CD4-positive, alpha-beta T cell treated with Interleukin-17A for 4 hours (primary cell): Measurements from ENCODE around the gene CCDC27.

Experiments
- DNase-seq: peaks from one replicate; pipeline ENCODE4 v3.0.0-alpha.2; 2020; ENCODE audit warnings: mixed read lengths

The CCDC27 gene

DNA sequence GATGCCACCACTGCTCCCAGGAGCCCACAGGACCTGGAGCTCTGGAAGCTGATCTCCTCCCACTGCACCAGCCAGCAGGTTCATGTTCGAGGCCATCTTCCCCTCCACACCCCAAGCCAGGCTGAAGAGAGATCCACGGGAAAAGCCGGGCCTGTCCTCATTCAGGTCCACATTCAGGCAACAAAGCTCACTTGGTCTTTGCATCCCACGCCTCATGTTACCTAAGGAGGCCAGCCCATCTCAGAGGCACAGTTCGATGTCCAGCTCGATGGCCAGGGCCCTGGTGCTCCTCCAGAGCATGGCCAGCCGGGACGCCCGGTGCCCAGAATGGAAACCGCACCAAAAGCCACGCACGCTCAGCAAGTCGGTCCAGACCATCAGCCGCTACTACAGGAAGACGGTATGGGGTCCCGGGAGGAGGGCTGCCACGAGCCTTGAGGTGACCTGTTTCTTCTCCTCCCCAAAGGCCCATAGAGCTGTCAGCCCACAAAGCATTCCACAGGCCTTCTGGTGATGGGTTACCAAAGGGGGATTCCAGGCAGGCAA is at the start of gene CCDC27:
Gene CCDC27, plus strand, starts transcription at position 51 of the 546 bp plus-strand sequence. Its CDS starts 32 bp downstream, at position 83.
- DNase-seq: no peak

DNA sequence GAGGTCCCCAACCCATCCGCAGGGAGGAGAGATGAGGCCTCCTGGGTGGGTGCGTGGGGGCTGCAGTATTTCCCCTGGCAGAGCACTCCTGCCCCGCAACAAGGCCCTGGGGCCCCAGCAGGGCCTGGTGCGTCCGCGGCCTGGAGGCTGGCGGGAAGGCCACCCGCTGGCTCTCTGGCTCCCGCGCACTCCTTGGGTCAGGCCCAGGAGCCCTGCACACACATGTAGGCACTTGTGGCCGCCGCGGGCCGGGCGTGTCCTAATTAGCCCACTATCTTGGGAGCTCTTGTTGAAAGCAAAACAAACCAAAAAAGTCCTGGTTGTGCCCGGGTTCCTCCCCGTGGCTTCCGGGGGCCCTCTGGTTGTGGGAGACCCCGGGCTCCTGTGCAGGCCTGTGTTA is 49.7 kb upstream of the CCDC27 start:
- no peak for DNase-seq

DNA sequence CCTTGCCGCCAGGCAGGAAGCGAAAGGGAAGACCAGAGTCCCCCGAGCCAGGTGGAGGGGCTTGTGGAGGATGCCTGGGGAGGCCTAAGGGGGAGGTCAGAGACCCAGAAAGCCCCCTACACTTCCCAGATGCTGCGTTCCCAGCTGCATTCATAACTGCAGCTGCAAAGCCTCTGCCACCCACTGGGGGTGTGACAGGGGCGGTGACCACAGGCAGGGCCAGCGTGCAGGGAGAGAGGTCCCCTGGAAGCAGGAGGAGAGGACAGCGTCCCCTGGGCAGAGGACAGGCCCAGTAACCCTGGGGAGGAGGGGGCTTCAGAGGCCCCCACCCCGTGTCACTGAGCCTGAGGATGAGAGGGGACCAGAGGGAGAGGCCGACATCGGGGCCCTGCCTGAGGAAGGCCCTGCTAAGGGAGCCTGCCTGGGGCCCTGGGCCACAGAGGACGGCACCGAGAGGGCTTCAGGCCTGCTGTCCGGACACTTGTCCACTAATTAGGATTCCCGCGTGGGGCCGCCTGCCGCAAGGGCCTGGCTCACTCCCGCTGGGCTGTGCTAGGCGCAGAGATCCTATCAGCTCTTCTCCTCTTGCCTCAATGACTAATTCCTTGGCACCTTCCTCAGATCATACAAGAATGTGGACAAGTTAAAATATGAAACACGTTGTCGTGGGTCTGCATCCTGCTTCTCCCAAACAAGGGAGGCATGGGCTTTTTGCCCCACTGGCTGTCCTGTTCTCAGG is 49.1 kb upstream of the CCDC27 start:
- DNase-seq: no peak

DNA sequence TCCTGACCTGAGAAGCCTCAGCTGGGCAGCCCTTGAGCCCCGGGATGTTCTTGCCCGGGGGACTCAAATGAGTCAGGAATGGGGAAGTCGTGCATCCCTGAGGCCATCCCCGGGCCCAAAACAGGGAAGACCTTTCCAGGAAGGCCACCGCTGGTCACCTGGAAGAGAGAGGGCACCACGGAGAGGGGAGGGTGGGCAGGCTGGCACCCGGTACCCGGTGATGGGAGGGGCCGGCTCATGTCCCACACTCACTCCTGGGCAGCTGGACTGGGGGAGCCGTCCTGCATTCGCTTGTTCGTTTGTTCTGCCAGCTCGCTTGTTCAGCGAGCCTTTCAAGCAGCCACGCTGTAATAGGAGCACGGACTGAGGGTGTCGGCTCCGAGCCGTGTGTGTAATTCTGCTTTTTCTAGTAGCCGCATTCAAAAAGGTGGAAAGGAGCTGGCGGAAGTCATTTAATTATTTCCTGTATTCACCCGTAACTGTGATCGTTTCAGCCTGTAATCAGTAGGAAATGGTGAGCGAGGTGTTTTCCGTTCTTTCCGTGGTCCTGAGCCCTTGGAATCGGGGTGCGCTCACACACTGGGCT is 48.4 kb upstream of the CCDC27 start:
- DNase-seq: no peak

DNA sequence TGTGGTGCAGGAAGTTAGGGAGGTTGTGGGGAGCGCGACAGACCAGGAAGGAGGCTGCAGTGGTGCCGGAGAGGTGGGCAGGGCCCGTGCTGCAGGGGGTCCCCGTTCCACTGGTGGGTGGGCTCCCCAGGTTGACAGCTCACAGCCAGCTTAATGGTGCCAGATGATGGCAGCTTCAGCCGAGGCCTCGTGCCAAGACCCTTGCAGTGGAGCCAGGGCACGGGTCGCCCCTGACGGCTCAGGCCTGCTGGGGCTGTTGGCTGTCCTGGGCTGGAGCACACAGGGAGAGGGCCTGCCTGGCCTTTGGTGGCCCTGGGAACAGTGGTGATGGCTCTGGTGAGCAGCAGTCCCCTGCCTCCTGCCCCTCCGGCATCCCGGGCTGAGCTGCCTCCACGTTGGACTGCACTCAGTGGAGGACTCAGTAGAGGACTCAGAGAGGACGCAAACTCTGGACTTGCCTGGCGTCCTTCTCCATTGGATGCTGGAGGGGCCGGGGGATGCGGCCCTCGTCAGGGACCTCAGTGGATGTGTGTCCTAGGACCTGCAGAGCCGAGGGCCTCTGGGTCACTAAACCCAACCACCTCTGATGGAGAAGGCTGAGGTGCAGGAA is 46.8 kb upstream of the CCDC27 start:
- no peak for DNase-seq

DNA sequence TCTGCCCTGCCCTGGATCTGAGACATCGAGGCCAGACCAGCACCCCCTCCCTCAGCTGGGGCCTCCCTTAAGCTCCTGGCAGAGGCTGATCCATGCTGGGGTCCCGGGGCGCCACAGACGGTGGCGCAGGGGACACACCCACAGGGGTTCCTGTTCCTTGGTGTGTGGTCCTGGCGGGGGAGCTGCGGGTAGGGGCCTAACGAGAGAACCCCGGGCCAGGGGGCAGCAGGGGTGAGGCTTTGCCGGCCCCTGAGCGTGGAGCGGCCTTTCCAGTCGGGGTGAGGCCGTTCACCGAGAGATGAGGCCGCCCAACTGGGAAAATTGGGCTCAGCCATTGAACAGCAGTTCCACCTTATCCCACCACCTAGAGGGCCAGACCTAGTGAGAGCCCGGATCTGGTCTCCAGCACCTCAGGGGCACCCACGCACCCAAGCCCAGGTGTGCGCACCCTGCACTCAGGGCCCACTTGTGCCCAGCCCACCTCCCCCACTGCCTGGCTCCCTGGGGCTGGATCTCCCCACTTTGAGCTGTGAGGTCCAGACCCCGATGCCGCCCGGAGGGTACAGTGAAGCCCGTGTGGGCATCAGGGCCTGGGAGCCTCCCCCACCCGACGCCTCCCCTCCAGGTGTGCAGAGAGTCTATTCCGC is 45.5 kb upstream of the CCDC27 start:
- no peak for DNase-seq

DNA sequence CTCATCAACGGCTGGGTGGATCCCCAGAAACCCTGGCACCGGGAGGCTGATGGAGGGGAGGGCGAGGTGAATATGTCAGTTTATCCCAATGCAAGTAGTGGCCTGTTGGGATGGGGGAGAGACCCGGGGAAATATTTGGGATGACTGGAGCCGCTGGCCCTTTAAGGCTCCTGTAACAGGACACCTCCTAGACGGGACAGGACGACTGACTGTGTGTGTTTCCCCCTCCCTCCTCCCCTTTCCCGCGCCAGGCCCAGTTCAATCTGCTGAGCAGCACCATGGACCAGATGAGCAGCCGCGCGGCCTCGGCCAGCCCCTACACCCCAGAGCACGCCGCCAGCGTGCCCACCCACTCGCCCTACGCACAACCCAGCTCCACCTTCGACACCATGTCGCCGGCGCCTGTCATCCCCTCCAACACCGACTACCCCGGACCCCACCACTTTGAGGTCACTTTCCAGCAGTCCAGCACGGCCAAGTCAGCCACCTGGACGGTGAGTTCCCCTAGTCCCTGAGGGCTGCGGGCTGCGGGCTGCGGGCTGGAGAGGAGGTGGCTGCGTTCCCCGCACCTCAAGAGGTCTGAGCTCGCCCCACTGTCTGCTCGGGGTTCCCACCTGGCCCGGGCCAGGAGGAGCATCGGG is 44.8 kb upstream of the CCDC27 start:
- no peak for DNase-seq

DNA sequence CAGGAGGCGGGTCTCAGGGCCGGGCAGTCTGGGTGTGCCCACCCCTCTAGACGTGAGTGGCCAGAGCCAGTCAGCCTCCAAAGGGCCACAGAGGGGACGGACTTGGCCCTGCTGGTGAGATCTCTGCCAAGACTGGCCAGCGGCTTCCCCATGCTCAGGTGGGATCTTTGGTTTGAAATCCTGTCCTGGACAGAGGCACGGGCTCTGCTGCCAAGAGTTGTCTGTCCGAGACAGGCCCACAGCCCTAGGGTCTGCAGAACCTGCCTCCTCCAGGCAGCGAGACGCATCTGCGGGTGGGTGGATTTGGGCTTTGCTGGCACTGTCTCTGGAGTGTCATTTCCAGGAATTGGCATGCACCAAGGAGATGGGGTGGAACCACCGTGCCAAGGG is 44.3 kb upstream of the CCDC27 start:
- no peak for DNase-seq

DNA sequence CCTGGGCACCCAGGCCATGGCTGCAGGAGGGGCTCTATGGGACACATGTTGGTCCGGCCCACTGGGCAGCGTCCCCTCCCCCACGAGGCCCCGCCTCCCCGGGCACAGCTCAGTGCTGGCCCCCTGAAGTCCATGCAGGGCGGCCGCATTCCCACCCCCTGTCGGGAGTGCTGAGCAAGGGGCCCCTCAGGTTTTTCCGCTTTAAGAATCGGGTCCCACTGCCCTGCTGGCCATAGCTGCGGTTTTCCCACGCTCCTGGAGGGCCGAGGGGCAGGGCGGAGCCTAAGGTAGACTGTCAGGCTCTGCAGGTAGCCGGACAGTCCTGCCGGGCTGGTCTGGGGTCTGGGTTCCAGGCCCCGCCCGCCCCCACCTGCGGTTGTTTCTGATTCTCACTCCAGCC is 43.5 kb upstream of the CCDC27 start:
- no peak for DNase-seq

DNA sequence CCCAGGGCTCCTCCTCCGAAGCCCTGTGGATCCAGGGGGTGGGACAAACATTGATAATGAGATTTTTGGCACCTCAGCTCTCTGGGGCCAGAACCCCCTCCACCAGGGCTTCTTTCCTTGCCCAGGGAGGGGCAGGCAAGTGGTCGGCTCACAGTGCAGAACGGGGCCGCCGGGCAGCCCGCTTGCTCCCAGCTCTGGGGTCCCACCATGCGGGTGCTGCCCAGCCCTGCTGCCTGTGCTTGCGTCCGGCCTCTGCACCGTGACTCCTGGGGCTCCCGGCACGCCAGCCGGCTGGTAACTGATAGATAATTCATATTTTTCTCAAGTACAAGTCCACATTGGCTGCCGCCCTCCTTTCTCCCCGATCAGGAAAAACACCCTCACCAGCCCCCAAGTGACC is 42.0 kb upstream of the CCDC27 start:
- no peak for DNase-seq

DNA sequence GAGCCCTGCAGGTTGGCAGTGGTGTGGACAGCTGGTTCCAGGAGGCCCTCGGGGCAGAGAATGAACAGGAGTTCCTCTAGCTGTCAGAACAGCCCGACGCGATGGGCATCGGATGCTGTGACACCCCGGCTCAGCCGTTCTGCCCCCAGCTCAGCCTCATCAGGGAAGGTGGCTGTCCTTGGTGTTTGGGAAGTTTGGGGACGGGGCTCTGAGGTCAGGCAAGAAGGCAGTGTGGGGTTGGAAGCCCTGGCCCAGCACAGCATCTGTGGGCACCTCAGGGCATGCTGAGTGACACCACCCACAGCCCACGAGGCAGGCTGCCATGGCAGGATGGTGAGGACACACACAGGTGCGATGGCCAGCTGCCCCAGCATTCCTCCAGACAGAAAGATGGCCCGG is 40.9 kb upstream of the CCDC27 start:
- DNase-seq: no peak

DNA sequence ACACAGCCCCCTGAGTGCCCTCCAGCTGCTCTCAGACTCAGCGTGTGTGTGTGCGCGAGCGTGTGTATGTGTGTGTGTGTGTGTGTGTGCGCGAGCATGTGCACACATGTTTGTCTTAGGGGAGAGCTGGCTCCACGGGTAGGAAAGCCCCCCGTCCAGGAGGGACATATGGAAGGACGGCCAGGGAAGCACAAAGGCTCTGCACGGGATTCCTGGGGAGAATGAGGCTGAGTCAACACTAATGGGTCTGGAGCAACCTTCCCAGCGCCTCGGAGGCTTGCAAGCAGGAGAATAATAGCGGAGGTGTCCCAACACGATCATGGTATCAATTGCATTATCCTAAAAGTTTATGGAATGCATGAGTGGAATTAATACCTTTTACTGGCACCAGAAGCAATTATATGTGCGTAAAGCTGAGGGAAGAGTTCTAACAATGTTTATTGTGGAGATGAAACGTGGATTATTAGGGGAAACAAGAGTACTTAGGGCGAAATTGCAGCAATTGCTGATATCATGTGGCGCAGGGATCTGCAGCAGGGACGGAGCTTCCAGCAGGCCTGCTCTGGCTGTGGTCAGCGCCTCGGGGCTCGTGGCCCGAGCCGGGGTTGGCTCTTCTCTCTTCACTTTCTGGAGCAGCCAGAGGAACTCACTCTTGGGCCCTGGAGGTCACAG is 40.3 kb upstream of the CCDC27 start:
- no peak for DNase-seq

DNA sequence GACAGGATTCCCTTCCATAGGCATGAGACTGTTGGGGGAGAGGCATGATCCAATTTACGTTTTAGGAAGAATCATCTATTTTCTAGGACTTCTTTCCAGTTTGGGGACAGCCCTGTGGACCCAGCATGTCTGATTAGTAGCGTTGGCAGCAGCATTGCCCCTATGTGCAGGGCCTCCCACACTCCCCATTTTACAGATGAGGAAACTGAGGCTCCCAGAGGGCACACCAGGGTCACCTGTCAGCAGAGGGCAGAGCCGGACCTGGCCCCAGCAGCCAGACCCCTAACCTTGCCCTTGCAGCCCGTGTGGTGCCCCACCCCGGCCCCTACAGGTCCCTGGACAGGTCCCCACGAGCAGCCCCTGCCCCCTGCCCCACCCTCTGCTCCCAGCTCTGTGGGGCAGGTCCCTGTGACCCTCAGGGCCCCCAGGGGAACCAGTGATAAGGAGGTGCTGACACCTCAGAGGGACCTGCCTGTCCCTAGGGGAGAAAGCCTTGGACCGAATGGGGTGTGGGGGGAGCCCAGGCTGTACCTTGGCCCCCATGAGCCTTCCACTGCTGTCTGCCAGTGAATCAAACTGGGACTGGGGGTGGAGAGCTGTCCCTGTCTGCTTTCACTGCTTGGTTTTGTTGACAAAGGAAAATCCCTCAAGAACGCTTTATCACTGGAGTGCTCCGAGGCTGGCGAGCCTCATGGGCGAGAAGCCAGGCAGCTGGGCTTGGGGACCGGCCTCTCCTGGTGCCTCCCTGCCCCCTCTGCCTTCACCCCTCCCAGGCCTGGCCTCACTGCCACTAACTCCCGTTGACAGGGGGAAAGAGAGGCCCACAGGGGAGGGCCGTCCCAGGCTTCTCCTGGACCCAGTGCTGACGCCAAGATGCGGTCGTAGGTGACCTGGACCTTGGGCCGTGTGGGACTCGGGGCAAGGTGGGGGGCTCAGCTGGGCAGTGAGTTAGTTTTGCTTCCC is 39.4 kb upstream of the CCDC27 start:
- no peak for DNase-seq

DNA sequence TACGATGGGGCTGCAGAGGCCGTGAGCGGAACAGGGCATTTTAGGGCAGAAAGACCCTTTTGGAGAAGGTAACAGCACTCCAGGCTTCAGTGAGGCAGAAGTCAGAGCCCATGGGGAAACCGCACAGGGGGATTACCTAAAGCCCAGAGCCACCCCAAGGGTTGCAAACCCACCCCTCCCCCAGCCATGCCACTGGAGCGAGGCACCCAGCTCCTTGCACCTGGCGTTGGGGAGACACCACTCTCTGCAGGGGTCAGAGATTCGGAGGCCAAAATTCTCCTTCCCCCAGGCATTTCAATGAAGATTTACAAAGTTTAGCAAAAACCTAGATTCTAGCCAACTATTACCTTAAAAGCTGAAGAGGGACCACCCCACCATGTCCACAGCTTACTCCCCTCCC is 38.4 kb upstream of the CCDC27 start:
- no peak for DNase-seq

DNA sequence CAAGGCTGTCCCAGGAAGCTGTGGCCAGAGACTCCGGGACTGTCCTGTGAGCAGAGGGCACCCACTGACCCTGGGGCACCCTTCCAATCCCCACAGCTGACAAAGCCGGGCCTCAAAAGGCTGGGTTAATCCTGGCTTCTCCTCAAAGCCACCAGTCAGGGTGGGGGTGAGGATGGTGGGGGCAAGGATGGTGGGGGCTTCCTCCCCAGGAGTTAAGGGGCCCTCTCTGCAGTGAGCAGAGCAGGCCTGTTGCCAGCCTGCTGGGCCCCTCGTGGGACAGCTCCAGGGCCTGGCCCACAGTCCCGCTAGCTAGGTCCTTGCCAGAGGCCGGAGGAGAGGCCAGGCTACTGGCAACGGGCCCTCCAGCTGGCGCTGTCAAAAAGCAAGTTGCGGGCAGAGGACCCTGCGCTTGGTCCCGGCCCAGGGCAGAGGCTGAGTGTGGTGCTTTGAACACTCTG is 37.9 kb upstream of the CCDC27 start:
- no peak for DNase-seq

DNA sequence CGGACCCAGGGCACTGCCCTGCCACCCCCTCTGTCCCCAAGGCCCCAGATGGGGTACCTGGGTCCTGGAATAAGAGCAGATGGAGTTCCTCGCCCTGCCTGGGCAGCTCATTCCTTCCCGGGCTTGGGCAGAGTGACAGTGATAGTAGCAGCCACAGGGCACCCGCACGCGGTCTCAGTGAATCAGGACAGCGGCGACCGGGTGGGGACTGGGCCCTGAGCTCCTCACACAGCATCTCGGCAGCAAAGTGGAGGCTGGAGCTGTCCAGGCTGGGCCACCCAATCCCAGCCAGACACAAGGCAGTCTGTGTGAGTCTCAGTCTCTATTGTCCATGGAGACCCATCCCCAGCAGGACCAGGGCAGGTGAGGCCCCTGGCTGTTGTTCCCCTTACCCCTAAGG is 37.4 kb upstream of the CCDC27 start:
- no peak for DNase-seq

DNA sequence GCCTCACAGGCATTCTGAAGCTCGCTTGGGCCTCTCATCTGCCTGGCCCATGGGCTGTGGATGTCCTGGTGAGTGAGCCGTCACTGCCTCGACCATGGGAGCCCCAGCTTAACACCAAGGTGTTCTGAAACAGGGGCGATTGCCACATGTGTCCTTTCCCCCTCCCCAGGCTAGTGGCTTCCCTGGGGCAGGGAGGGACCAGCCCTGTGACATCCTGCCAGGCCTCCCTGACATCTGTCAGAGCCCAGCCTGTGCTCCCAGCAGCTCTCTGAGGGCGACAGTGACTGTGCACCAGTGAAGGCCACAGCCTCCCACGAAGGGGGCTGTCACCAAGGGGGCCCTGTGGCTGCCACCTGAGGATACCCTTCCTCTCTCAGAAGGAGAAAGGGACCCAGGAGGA is 35.9 kb upstream of the CCDC27 start:
- no peak for DNase-seq

DNA sequence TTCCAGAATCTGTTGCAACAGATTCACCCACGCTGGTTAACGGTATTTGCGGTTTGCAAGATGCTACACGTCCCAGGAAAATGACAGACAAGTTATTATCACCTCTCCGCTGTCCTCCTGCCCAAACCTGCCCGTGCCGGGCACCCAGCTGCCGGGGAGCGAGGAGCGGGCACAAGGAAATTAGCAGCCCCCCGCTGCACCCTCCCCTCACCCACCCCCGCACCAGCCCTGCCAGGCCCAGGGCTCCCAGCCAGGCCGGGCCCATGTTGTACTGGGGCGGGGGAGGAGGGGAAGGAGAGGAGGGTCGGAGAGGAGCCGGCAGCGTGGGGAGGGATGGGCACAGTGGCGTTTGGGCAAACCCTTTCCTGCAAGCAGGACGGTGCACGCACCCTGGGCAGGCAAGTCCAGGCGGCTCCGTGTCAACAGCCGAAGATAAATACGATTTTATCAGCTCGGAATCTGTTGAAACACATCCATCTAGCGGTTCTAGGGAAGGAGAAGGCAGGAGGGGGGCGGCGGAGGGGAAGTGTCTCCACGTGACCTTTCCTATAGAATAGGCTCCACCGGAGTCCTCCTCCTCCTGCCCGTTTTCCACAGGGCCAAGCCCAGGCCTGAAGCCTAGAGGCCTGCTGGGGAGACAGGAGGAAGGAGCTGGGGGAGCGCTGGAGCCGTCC is 35.1 kb upstream of the CCDC27 start:
- DNase-seq: no peak

DNA sequence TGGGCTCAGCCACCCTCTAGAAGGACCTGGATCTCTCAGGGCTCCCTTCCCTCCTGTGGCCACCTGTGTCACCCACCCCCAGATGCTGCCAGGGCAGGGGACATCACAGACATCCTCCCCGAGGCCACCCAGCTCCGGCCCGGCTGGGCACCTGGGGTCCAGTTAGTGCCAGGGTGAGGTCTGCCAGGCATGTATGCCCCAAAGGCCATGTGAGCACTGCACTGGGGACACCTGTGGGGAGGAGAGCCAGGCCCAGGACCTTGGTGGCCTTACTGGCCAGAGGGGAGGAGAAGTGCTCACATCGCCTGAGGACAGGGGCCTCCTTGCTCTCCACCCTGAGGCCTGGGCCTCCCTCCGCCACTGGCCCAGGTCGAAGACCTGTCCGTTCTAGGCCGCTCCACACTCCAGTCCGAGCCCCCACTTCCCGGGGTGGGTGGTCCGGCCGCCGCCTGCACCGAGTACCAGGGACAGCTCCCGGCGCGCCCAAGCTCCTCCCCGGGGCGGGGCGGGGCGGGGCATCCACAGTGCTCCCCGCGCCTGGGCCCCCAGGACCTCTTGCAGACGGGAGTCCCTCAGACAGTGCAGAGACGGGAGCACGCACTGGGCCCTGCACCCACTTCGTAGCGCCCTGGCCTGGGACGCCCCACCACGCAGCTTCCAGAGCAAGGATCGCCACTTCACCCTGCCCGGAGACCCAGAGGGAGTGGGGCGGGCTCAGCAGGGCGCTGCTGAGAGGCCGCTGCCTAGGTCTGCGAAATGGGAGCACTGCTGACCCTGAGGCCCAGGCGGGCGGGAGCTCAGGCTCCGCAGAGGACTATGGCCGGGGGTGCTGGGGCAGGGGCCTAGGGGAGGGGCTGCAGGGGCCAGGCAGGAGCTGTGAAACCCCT is 34.3 kb upstream of the CCDC27 start:
- peak; percentile 19 for DNase-seq

DNA sequence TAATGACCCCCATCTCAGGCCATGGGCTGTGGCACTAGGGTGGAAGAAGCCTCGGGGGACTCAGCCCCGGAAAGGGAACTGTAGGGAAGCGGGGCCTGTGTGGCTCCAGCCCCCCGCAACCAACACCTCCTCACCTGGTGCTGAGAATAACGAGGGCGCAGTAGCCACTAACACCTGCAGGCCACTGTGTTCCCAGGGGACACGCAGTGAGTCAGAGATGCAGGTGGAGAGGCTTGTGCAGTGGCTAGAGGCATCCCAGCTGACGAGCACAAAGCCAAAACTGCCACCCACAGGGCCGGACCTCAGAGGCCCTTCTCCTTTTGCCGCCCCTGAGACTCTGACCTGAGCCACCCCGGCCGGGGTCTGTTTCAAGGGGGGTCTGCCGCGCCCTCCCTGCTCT is 33.5 kb upstream of the CCDC27 start:
- DNase-seq: no peak
